ENCODE data around the gene GRB10. TPM values are rescaled to one million over a fixed set of nuclear protein-coding genes. Genes with fewer than 3 reads are reported as not detected.
A peak's percentile ranks its signal among the peaks of the same experiment; 100 is the strongest.

GRB10 gene
- polyA plus RNA-seq, 2 of the 4 experiments (the other 2 are of a cell fraction): 23.2 to 37.0 TPM

- Histone ChIP-seq H3K4me3 (no peak overlapping the region), H3K4me2 (no peak overlapping the region), H3K4me1 (no peaks in the 10 kb centered on the region), H3K9me3 (no peaks in the 10 kb centered on the region), H3K27ac (no peak overlapping the region)
- FAIRE-seq (no peak), DNase-seq (ENCODE audit: low read depth in 1 of 2, low spot score in 1 of 2) (no peak), ATAC-seq (no peak; a peak in 1 of 6 replicates)
- WGBS (ENCODE audit: missing lambda C conversion rate): 91% methylated on average over 12 of the region's 16 CpGs
- ChIA-PET POLR2A (no interaction called here), CTCF (interaction anchor here (0.6 to 1.4 kb wide), 4 partner anchors 27 to 508 kb away, joined by 3 to 5 read pairs (median 4); no protein-coding TSS in a partner anchor)
- no peak for TF ChIP-seq EP300 (IDR thresholded peaks at IDR 0.05)
- TF ChIP-seq CTCF (IDR thresholded peaks at IDR 0.05): no peak
- no peak for TF ChIP-seq HDAC2 (IDR thresholded peaks at IDR 0.05)
- TF ChIP-seq, protein P1, sequence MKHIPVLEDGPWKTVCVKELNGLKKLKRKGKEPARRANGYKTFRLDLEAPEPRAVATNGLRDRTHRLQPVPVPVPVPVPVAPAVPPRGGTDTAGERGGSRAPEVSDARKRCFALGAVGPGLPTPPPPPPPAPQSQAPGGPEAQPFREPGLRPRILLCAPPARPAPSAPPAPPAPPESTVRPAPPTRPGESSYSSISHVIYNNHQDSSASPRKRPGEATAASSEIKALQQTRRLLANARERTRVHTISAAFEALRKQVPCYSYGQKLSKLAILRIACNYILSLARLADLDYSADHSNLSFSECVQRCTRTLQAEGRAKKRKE (CRISPR knock-in tag; IDR thresholded peaks at IDR 0.05; ENCODE audit: low read depth): no peak
Measured at GRCh38 chr7:50653126-50653864, 129.4 kb downstream of the GRB10 start.

GRCh38 chr7:50652400-50653125 is 130.1 kb downstream of the GRB10 start:
- FAIRE-seq: no peak
- DNase-seq (ENCODE audit: low read depth in 1 of 2, low spot score in 1 of 2): no peak
- H3K27ac ChIP-seq: no peak overlapping the region
- H3K9me3 ChIP-seq: no peaks in the 10 kb centered on the region
- WGBS (ENCODE audit: missing lambda C conversion rate): 93% methylated on average over 9 of the region's 9 CpGs
- TF ChIP-seq ZFP36 (IDR thresholded peaks at IDR 0.05; ENCODE audit: borderline replicate concordance, partially characterized antibody) (no peak), GATA3 (IDR thresholded peaks at IDR 0.05; ENCODE audit: borderline replicate concordance) (no peak), MAFK (IDR thresholded peaks at IDR 0.05; ENCODE audit: partially characterized antibody) (peak; percentile 67), BHLHE40 (IDR thresholded peaks at IDR 0.05; ENCODE audit: low read depth, low read length) (no peak)
- H3K4me1 ChIP-seq: no peaks in the 10 kb centered on the region
- POLR2A ChIA-PET: no interaction called here
- no peak overlapping the region for H3K4me3 ChIP-seq
- CTCF ChIA-PET: interaction anchor here (1.0 kb wide), 1 partner anchor 508 kb away, joined by 3 read pairs; no protein-coding TSS in a partner anchor
- ATAC-seq: 0 out of 6 replicates have a peak, but pooled peaks have one; percentile 21 to 25
- no peak overlapping the region for H3K4me2 ChIP-seq

GRCh38 chr7:50651271-50651989 is 131.3 kb downstream of the GRB10 start:
- no peaks in the 10 kb centered on the region for H3K4me1 ChIP-seq
- no peak for FAIRE-seq
- DNase-seq (ENCODE audit: low read depth in 1 of 2, low spot score in 1 of 2): no peak
- H3K27ac ChIP-seq: no peak overlapping the region
- no peak overlapping the region for H3K4me2 ChIP-seq
- ChIA-PET CTCF (interaction anchor here (0.7 to 1.6 kb wide), 4 partner anchors 11 to 509 kb away, joined by 3 to 4 read pairs (median 4); no protein-coding TSS in a partner anchor), POLR2A (no interaction called here)
- no peaks in the 10 kb centered on the region for H3K9me3 ChIP-seq
- no peak overlapping the region for H3K4me3 ChIP-seq
- ATAC-seq: no peak
- WGBS (ENCODE audit: missing lambda C conversion rate): 90% methylated on average over 9 of the region's 9 CpGs
- TF ChIP-seq MAX (IDR thresholded peaks at IDR 0.05) (no peak), SREBF2 (IDR thresholded peaks at IDR 0.05) (no peak), CBX2 (IDR thresholded peaks at IDR 0.05; ENCODE audit: borderline replicate concordance, low read depth) (no peak), CEBPB (IDR thresholded peaks at IDR 0.05) (no peak), CBX8 (IDR thresholded peaks at IDR 0.05) (no peak), HOXB13 (CRISPR knock-in tag; IDR thresholded peaks at IDR 0.05; ENCODE audit: low read depth) (no peak), ZSCAN20 (CRISPR knock-in tag; IDR thresholded peaks at IDR 0.05) (no peak), EHMT2 (IDR thresholded peaks at IDR 0.05; ENCODE audit: low read depth) (no peak), REST (IDR thresholded peaks at IDR 0.05) (no peak), MAFK (IDR thresholded peaks at IDR 0.05; ENCODE audit: partially characterized antibody) (no peak), BHLHE40 (IDR thresholded peaks at IDR 0.05; ENCODE audit: low read depth, low read length) (no peak), HDAC2 (IDR thresholded peaks at IDR 0.05) (no peak)
- TF ChIP-seq, protein P1 (CRISPR knock-in tag; IDR thresholded peaks at IDR 0.05; ENCODE audit: low read depth): no peak
- TF ChIP-seq, protein P2, sequence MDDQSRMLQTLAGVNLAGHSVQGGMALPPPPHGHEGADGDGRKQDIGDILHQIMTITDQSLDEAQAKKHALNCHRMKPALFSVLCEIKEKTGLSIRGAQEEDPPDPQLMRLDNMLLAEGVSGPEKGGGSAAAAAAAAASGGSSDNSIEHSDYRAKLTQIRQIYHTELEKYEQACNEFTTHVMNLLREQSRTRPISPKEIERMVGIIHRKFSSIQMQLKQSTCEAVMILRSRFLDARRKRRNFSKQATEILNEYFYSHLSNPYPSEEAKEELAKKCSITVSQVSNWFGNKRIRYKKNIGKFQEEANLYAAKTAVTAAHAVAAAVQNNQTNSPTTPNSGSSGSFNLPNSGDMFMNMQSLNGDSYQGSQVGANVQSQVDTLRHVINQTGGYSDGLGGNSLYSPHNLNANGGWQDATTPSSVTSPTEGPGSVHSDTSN (IDR thresholded peaks at IDR 0.05): no peak
- TF ChIP-seq, protein P3, sequence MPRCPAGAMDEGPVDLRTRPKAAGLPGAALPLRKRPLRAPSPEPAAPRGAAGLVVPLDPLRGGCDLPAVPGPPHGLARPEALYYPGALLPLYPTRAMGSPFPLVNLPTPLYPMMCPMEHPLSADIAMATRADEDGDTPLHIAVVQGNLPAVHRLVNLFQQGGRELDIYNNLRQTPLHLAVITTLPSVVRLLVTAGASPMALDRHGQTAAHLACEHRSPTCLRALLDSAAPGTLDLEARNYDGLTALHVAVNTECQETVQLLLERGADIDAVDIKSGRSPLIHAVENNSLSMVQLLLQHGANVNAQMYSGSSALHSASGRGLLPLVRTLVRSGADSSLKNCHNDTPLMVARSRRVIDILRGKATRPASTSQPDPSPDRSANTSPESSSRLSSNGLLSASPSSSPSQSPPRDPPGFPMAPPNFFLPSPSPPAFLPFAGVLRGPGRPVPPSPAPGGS (IDR thresholded peaks at IDR 0.05): no peak

Measured in A549 (cell line).